GM23338 (cell line): ENCODE results near the gene SLC1A4.

Experiments used
- EZH2 ChIP-seq: fragments of 200-600 bp; sonication (generic); IDR thresholded peaks from one replicate; pipeline ENCODE4 v1.8.0; 2017; ENCODE audit warnings: antibody characterized with exemption, mild to moderate bottlenecking, low read depth; ENCODE audit not compliant: unreplicated experiment
- EZH2phosphoT487 ChIP-seq: fragments of 200-600 bp; sonication (generic); IDR thresholded peaks from one replicate; pipeline ENCODE4 v1.8.1; 2018; ENCODE audit warnings: antibody characterized with exemption; ENCODE audit not compliant: unreplicated experiment
- POLR2AphosphoS5 ChIP-seq: IDR thresholded peaks from 2 replicates; pipeline ENCODE4 v1.6.1; 2016; ENCODE audit warnings: antibody characterized with exemption, low read depth
- TF ChIP-seq, protein P1 (sequence below), 2 experiments: fragments of 200-600 bp in 1 of 2; sonication (generic) in 1 of 2; conservative IDR thresholded peaks; 2 replicates each; pipeline versions ENCODE4 v1.5.1 to v1.6.1; 2016 to 2017; ENCODE audit warnings: antibody characterized with exemption in 2 of 2, low read depth in 2 of 2, mild to moderate bottlenecking in 2 of 2, moderate library complexity in 1 of 2
- TF ChIP-seq, protein P2 (sequence below): IDR thresholded peaks from one replicate; pipeline ENCODE4 v1.6.1; 2018; ENCODE audit warnings: antibody characterized with exemption; ENCODE audit not compliant: unreplicated experiment

DNA sequence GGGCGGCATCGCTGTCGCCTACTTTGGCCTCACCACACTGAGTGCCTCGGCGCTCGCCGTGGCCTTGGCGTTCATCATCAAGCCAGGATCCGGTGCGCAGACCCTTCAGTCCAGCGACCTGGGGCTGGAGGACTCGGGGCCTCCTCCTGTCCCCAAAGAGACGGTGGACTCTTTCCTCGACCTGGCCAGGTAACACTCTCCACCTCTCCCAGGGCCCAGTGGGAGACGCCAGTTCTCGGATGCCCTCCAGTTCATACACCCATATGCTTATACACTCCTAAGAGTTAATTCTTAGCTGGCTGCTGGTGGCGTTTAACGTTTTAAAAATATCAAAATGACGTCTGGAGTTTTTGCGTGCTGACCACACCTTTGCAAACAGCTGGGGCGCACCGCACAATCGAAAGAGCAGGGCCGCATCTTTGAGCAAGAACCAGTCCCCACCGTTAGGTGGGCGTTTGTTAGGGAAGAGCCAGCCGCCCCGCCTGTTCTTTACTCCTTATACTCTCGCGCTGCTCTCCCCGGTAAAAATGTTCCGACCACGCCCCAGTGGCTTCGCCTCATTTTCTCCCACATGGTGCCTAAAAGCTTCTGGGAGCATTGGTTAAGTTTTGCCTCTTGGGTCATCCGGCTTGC lies 899 bp downstream of the SLC1A4 start:
- TF ChIP-seq, protein P1, sequence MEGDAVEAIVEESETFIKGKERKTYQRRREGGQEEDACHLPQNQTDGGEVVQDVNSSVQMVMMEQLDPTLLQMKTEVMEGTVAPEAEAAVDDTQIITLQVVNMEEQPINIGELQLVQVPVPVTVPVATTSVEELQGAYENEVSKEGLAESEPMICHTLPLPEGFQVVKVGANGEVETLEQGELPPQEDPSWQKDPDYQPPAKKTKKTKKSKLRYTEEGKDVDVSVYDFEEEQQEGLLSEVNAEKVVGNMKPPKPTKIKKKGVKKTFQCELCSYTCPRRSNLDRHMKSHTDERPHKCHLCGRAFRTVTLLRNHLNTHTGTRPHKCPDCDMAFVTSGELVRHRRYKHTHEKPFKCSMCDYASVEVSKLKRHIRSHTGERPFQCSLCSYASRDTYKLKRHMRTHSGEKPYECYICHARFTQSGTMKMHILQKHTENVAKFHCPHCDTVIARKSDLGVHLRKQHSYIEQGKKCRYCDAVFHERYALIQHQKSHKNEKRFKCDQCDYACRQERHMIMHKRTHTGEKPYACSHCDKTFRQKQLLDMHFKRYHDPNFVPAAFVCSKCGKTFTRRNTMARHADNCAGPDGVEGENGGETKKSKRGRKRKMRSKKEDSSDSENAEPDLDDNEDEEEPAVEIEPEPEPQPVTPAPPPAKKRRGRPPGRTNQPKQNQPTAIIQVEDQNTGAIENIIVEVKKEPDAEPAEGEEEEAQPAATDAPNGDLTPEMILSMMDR (conservative IDR thresholded peaks at IDR 0.05; ENCODE audit: low read depth in 2 of 2), result no peak
- TF ChIP-seq EZH2phosphoT487 (no peak), EZH2 (peak; percentile 70), POLR2AphosphoS5 (no peak)
- TF ChIP-seq, protein P2, sequence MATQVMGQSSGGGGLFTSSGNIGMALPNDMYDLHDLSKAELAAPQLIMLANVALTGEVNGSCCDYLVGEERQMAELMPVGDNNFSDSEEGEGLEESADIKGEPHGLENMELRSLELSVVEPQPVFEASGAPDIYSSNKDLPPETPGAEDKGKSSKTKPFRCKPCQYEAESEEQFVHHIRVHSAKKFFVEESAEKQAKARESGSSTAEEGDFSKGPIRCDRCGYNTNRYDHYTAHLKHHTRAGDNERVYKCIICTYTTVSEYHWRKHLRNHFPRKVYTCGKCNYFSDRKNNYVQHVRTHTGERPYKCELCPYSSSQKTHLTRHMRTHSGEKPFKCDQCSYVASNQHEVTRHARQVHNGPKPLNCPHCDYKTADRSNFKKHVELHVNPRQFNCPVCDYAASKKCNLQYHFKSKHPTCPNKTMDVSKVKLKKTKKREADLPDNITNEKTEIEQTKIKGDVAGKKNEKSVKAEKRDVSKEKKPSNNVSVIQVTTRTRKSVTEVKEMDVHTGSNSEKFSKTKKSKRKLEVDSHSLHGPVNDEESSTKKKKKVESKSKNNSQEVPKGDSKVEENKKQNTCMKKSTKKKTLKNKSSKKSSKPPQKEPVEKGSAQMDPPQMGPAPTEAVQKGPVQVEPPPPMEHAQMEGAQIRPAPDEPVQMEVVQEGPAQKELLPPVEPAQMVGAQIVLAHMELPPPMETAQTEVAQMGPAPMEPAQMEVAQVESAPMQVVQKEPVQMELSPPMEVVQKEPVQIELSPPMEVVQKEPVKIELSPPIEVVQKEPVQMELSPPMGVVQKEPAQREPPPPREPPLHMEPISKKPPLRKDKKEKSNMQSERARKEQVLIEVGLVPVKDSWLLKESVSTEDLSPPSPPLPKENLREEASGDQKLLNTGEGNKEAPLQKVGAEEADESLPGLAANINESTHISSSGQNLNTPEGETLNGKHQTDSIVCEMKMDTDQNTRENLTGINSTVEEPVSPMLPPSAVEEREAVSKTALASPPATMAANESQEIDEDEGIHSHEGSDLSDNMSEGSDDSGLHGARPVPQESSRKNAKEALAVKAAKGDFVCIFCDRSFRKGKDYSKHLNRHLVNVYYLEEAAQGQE, result no peak
